ENCODE results near the gene TRAIP. TPM values are rescaled to one million over a fixed set of nuclear protein-coding genes. Genes with fewer than 3 reads are reported as not detected.
A peak's percentile ranks its signal among the peaks of the same experiment; 100 is the strongest.

Gene TRAIP
- total RNA-seq, 1 donor from 2014 or later: 6.4 TPM

DNA sequence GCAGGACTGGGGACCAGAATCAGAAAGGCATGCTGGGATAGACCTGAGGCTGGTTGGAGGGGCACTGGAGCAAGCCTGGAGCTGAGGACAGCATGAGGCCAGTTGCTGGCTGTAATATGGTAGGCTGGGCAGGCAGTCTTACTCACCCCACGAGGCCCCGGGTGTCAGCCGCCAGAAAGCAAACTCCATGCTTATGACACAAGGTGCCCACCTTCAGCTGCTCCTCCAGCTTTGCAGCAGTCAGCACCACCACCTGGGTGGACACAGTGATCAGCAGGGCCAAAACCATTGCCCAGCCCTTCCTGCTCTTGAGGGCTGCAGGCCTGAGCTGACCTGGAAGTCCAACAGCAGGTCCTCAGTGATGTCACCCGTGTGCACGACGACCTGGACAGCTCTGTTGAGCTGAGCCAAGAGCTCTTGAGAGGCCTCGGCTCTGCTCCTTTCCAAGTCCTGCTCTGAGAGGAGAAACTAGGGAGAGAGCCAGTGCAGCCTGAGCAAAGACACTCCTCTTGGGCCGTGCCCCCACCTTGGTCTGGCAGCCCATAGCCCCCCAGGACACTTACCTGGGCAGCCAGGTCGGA, 43.4 kb downstream of the TRAIP start:
- Mint-ChIP-seq H3K27me3 (no peaks in the 10 kb centered on the region), H3K27ac (peak overlapping the region; percentile 97), H3K9me3 (no peaks in the 10 kb centered on the region), H3K4me3 (peak overlapping the region; percentile 94), H3K4me1 (peaks cover 57% of the 10 kb centered on the region), H3K36me3 (ENCODE audit: low read depth) (peaks cover 37% of the 10 kb centered on the region)
- intact Hi-C loops (cut with micrococcal nuclease): loop anchor here (1.0 kb wide), 1 partner anchor 8 kb away; no protein-coding TSS in a partner anchor
- CTCF ChIA-PET: interaction anchor here (0.8 to 2.0 kb wide), 3 partner anchors 10 to 32 kb away, joined by 3 to 24 read pairs (median 16); partner anchors contain the start of gene INKA1
- TF ChIP-seq, protein P1, sequence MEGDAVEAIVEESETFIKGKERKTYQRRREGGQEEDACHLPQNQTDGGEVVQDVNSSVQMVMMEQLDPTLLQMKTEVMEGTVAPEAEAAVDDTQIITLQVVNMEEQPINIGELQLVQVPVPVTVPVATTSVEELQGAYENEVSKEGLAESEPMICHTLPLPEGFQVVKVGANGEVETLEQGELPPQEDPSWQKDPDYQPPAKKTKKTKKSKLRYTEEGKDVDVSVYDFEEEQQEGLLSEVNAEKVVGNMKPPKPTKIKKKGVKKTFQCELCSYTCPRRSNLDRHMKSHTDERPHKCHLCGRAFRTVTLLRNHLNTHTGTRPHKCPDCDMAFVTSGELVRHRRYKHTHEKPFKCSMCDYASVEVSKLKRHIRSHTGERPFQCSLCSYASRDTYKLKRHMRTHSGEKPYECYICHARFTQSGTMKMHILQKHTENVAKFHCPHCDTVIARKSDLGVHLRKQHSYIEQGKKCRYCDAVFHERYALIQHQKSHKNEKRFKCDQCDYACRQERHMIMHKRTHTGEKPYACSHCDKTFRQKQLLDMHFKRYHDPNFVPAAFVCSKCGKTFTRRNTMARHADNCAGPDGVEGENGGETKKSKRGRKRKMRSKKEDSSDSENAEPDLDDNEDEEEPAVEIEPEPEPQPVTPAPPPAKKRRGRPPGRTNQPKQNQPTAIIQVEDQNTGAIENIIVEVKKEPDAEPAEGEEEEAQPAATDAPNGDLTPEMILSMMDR (IDR thresholded peaks at IDR 0.05): no peak
- ATAC-seq (ENCODE audit: low read depth) (no peak), DNase-seq (no peak)
- POLR2A ChIA-PET: interaction anchor here (0.6 to 9.8 kb wide), 9 partner anchors 9 to 89 kb away, joined by 3 to 138 read pairs (median 6); partner anchors contain the start of genes GMPPB, INKA1 and IP6K1

DNA sequence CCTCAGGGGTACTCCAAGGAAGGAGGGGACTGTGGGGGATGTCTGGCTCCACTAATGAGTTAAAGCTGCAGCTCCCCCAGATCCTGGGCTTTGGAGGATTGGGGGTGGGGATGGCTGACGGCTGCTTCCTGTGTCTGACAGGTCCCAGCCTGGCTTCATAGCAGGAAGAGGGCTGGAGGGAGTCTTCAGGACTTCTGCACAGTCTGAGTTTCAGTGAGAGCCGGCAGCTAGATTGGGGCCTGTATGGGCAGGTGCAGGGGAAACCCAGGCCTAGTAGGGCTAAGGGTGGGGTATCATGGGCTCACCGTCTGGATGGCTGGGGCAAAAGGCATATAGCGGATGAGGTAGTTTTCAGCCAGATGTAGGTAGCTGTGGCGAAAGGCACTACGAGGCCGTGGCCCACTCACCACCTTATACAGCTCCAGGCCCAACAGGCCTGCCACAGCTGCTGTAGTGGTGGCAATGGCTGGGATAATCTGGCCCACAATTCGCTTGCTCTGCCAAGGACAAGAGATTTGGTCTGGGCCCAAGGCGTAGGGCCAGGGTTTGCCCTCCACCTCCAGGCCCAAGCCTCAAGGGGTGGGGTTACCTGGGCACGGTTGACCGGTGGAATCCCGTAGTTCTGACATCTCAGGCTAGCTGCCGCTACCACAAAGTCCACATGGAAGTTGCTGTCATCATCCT, 48.8 kb downstream of the TRAIP start:
- Mint-ChIP-seq H3K4me3 (peak overlapping the region; percentile 48), H3K27ac (peak overlapping the region; percentile 92), H3K9me3 (no peaks in the 10 kb centered on the region), H3K4me1 (peaks cover 77% of the 10 kb centered on the region), H3K36me3 (ENCODE audit: low read depth) (peaks cover 38% of the 10 kb centered on the region), H3K27me3 (no peaks in the 10 kb centered on the region)
- TF ChIP-seq, protein P1 (IDR thresholded peaks at IDR 0.05): no peak
- no peak for ATAC-seq (ENCODE audit: low read depth)
- intact Hi-C loops (cut with micrococcal nuclease): loop anchor here (10.0 kb wide), 2 partner anchors 427 to 487 kb away; partner anchors contain the start of genes GNAI2, HYAL3, IFRD2 and NAA80
- CTCF ChIA-PET: interaction anchor here (1.2 to 10.9 kb wide), 2 partner anchors 13 to 32 kb away, joined by 3 to 238 read pairs; no protein-coding TSS in a partner anchor
- no peak for DNase-seq
- POLR2A ChIA-PET: interaction anchor here (2.9 to 7.3 kb wide), 3 partner anchors 9 to 32 kb away, joined by 13 to 138 read pairs (median 106); partner anchors contain the start of genes IP6K1 and UBA7

DNA sequence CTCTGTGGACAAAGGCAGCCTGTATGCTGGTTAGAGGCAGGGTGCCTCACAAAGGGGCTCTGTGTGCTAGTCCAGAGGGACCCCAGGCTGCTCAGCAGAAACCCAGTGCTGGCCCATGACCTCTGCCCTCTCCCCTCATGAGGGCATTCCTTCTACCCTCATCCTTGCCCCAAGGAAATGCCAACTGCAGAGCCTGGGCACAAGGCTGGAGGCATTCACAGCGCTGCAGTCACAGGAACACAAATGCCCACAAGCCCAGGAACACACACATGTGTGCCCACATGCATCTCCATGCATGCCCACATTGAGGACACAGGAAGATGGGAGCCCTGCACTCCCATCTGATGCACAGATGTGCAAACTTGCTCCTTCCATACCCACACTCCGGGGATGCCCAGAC, 49.5 kb downstream of the TRAIP start:
- H3K36me3 Mint-ChIP-seq (ENCODE audit: low read depth): peaks cover 35% of the 10 kb centered on the region

DNA sequence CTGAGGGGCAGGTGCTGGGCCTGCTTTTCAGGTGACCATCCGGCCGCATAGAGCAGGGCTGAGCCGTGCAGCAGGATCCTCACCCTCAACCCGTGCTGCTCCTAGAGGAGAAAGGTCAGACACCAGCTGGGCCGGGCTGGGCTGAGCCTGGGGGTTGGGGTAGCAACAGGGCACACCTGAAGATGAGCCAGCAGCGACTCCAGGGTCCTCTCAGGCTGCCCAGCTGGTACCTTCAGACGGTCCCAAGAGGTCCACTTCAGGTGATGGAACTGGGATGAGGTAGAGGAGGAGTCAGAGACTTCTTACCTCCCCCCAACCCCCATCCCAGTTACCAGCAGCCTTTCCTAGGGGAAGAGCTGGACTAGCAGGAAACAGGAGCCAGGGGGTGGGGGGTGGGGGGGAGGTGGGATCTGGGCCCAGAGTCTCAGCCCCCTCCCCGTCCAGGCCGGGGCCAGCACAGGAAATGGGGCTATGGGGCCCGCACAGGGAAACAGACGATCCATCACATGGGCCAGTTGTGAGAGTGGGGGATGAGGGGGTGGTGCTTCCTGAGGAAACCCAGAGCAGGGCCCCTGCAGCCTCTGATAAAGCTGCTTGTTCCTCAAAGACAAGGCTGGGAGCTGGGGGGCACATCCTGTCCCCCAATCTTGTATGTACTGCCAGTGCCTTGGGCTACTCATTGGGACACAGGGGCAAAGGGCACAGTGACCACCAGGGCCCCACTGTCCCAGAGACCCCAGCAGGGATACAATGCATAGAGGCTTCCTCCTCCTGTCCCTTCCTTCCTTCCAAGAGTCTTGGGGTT, 50.3 kb downstream of the TRAIP start:
- no peak for ATAC-seq (ENCODE audit: low read depth)
- intact Hi-C loops (cut with micrococcal nuclease): loop anchor here (1.0 to 10.0 kb wide), 4 partner anchors 7 to 489 kb away; partner anchors contain the start of genes GNAI2, HYAL3, IFRD2 and IP6K1
- Mint-ChIP-seq H3K9me3 (no peaks in the 10 kb centered on the region), H3K4me3 (peak overlapping the region; percentile 92), H3K27ac (peak overlapping the region; percentile 92), H3K36me3 (ENCODE audit: low read depth) (peaks cover 27% of the 10 kb centered on the region), H3K27me3 (no peaks in the 10 kb centered on the region), H3K4me1 (peaks cover 71% of the 10 kb centered on the region)
- TF ChIP-seq, protein P1 (IDR thresholded peaks at IDR 0.05): no peak
- POLR2A ChIA-PET: interaction anchor here (0.6 to 7.3 kb wide), 10 partner anchors 11 to 141 kb away, joined by 3 to 138 read pairs (median 4); partner anchors contain the start of genes IP6K1 and UBA7
- CTCF ChIA-PET: interaction anchor here (1.2 to 10.9 kb wide), 3 partner anchors 13 to 266 kb away, joined by 3 to 238 read pairs (median 8); no protein-coding TSS in a partner anchor
- DNase-seq: no peak

More for the DNA sequence above, 49.5 kb downstream of the TRAIP start:
- peaks cover 76% of the 10 kb centered on the region for H3K4me1 Mint-ChIP-seq
- H3K4me3 Mint-ChIP-seq: peak overlapping the region; percentile 92
- ATAC-seq (ENCODE audit: low read depth): no peak
- no peaks in the 10 kb centered on the region for H3K27me3 Mint-ChIP-seq
- H3K27ac Mint-ChIP-seq: peak overlapping the region; percentile 92
- ChIA-PET CTCF (interaction anchor here (1.2 to 10.9 kb wide), 2 partner anchors 13 to 33 kb away, joined by 3 to 238 read pairs; no protein-coding TSS in a partner anchor), POLR2A (interaction anchor here (0.9 to 7.3 kb wide), 4 partner anchors 10 to 122 kb away, joined by 3 to 138 read pairs (median 60); partner anchors contain the start of genes IP6K1 and UBA7)
- H3K9me3 Mint-ChIP-seq: no peaks in the 10 kb centered on the region
- no peak for DNase-seq
- intact Hi-C loops (cut with micrococcal nuclease): loop anchor here (10.0 kb wide), 2 partner anchors 428 to 488 kb away; partner anchors contain the start of genes GNAI2, HYAL3, IFRD2 and NAA80
- TF ChIP-seq, protein P1 (IDR thresholded peaks at IDR 0.05): no peak

Data from activated B cell treated with CpG ODN at 0.5 μM for 24 hours (primary cell).